ENCODE measurements around the gene CTDSPL. TPM values are rescaled to one million over a fixed set of nuclear protein-coding genes. Genes with fewer than 3 reads are reported as not detected.

CTDSPL gene
- total and polyA plus RNA-seq, 7 donors = 19.1 to 69.1 (median 46.3) TPM

GRCh38 chr3:37999836-38000235 lies 138.2 kb downstream of the CTDSPL start:
- Histone ChIP-seq H3K36me3 (peaks cover 0 to 13% (median 0%) of the 10 kb centered on the region in 4 donors), H3K4me3 (no peak overlapping the region), H3K27ac (no peak overlapping the region), H3K4me1 (peaks cover 0 to 39% (median 18%) of the 10 kb centered on the region in 4 donors), H3K9me3 (no peaks in the 10 kb centered on the region), H3K27me3 (no peaks in the 10 kb centered on the region)
- intact Hi-C loops (cut with DNase I) = no loop called here
- no peak for TF ChIP-seq EP300 (IDR thresholded peaks at IDR 0.05)
- no peak for TF ChIP-seq POLR2AphosphoS5 (IDR thresholded peaks at IDR 0.05)
- TF ChIP-seq CTCF (IDR thresholded peaks at IDR 0.05) = no peak
- TF ChIP-seq POLR2A (IDR thresholded peaks at IDR 0.05) = no peak
- WGBS, 2 donors = 90 to 95% methylated on average over 6 of the region's 6 CpGs
- DNase-seq = peak; percentile 55

GRCh38 chr3:38000242-38000916 lies 138.7 kb downstream of the CTDSPL start:
- Histone ChIP-seq H3K4me3 (no peak overlapping the region), H3K9me3 (no peaks in the 10 kb centered on the region), H3K27ac (no peak overlapping the region), H3K27me3 (no peaks in the 10 kb centered on the region), H3K36me3 (peaks cover 0 to 13% (median 0%) of the 10 kb centered on the region in 4 donors), H3K4me1 (peaks cover 0 to 35% (median 18%) of the 10 kb centered on the region in 4 donors)
- intact Hi-C loops (cut with DNase I) = no loop called here
- 94 to 95% methylated on average over 6 of the region's 6 CpGs for WGBS, 2 donors
- TF ChIP-seq EP300 (IDR thresholded peaks at IDR 0.05) = no peak
- no peak for TF ChIP-seq CTCF (IDR thresholded peaks at IDR 0.05)
- no peak for TF ChIP-seq POLR2A (IDR thresholded peaks at IDR 0.05)
- DNase-seq = peak; percentile 57

DNA sequence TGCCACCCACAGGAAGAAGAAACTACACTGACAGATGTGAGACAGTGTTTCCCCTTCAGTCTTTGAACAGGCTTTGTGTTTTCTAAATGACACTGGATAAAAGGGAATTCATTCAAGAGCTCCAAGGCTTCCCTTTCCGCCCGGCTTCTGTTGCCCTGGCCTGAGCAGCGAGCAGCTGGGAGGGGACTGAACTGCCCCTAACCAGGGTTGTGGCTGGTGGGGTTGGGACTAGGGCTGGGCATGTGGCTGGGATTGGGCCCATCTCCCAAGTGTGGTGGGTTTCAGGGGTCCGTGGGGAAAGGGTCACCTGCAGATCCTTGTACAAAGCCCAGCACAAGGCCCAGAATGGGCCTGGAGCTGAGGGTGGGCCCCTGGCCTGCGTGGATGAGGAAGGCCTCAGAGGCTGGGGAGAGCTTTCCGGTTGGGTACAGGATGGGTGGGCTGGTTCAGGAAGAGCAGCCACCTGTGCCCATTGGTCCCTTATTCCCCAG lies 139.3 kb downstream of the CTDSPL start:
- no peak overlapping the region for H3K27ac ChIP-seq
- intact Hi-C loops (cut with DNase I) = no loop called here

GRCh38 chr3:38001456-38002081 lies 139.9 kb downstream of the CTDSPL start:
- Histone ChIP-seq H3K9me3 (no peaks in the 10 kb centered on the region), H3K4me3 (no peak overlapping the region), H3K27ac (no peak overlapping the region), H3K36me3 (peaks cover 0 to 24% (median 5%) of the 10 kb centered on the region in 4 donors), H3K27me3 (no peaks in the 10 kb centered on the region), H3K4me1 (peaks cover 0 to 35% (median 18%) of the 10 kb centered on the region in 4 donors)
- DNase-seq = peak; percentile 63
- WGBS, 2 donors = 72 to 90% methylated on average over 9 of the region's 9 CpGs
- intact Hi-C loops (cut with DNase I) = loop anchor here (2.0 kb wide), 1 partner anchor 147 kb away; no protein-coding TSS in a partner anchor
- TF ChIP-seq CTCF (IDR thresholded peaks at IDR 0.05) = no peak
- no peak for TF ChIP-seq POLR2AphosphoS5 (IDR thresholded peaks at IDR 0.05)
- TF ChIP-seq EP300 (IDR thresholded peaks at IDR 0.05) = no peak
- TF ChIP-seq POLR2A (IDR thresholded peaks at IDR 0.05) = no peak

More for the DNA sequence above, 139.3 kb downstream of the CTDSPL start:
- Histone ChIP-seq H3K36me3 (peaks cover 0 to 18% (median under 1%) of the 10 kb centered on the region in 4 donors), H3K4me1 (peaks cover 0 to 35% (median 18%) of the 10 kb centered on the region in 4 donors), H3K9me3 (no peaks in the 10 kb centered on the region), H3K27me3 (no peaks in the 10 kb centered on the region), H3K4me3 (no peak overlapping the region)
- TF ChIP-seq EP300 (IDR thresholded peaks at IDR 0.05) (no peak), POLR2AphosphoS5 (IDR thresholded peaks at IDR 0.05) (no peak), POLR2A (IDR thresholded peaks at IDR 0.05) (no peak), CTCF (IDR thresholded peaks at IDR 0.05) (no peak)
- DNase-seq = peak; percentile 64
- WGBS, 2 donors = 96 to 98% methylated on average over 6 of the region's 6 CpGs

Measured in sigmoid colon (tissue), 7 donors.